Adrenal gland (tissue), 5 donors: ENCODE data around the gene PRPF8.

Experiments
- CTCF ChIP-seq, 6 experiments: fragments of 450-650 bp in 4 of 6; fragments of 200-600 bp in 2 of 6; sonication (generic) in 1 of 6; IDR thresholded peaks; 1 replicate in 5 of 6; 2 replicates in 1 of 6; pipeline versions ENCODE4 v1.5.1 to v1.8.0; 2016 to 2021; ENCODE audit warnings: antibody characterized with exemption in 6 of 6, mild to moderate bottlenecking in 2 of 6, moderate library complexity in 1 of 6
- POLR2A ChIP-seq, 2 donors: fragments of 450-650 bp; IDR thresholded peaks; one replicate each; pipeline ENCODE4 v1.6.1; 2017; ENCODE audit warnings: antibody characterized with exemption in 2 of 2, mild to moderate bottlenecking in 2 of 2, moderate library complexity in 1 of 2
- donor health status: DM: no; HTN: no; CAD: no.

- no peak for TF ChIP-seq CTCF (IDR thresholded peaks at IDR 0.05)
- no peak for TF ChIP-seq POLR2A (IDR thresholded peaks at IDR 0.05)
These were observed 45.9 kb downstream of the PRPF8 start for GRCh38 chr17:1638624-1639300.
